Right kidney (tissue), 1 donor: Measurements from ENCODE around the gene METTL24.
"Not testable (repeated sequence)": the region's sequence is repeated elsewhere in the genome, so short reads cannot be mapped to it uniquely, and the experiment has no call there.

ENCODE experiments used
- DNase-seq: peaks from one replicate; pipeline ENCODE4 v3.0.0-alpha.2; 2016

The METTL24 gene

GRCh38 chr6:110266996-110267395 lies 91.2 kb downstream of the METTL24 start:
- no peak for DNase-seq

DNA sequence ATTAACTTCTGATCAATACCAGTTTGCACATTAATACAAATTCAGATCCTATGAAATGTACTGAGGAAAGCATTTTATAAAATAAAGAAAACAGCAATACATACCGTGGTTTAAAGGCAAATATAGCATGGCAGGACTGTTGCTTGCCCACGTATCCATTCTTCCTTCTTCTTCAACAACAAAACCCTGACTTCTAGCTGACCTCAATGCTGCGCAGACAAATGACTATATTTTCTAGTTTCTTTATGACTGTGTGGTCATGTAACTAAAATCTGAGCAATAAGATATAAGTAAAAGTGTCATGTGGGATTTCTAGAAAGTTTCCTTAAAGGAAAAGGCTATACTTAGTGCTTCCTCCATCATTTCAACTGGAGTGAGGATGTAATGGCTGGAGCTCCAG lies 92.9 kb downstream of the METTL24 start:
- DNase-seq = no peak

- DNase-seq = no peak
These were observed 101.8 kb downstream of the METTL24 start for GRCh38 chr6:110256366-110256765.

DNA sequence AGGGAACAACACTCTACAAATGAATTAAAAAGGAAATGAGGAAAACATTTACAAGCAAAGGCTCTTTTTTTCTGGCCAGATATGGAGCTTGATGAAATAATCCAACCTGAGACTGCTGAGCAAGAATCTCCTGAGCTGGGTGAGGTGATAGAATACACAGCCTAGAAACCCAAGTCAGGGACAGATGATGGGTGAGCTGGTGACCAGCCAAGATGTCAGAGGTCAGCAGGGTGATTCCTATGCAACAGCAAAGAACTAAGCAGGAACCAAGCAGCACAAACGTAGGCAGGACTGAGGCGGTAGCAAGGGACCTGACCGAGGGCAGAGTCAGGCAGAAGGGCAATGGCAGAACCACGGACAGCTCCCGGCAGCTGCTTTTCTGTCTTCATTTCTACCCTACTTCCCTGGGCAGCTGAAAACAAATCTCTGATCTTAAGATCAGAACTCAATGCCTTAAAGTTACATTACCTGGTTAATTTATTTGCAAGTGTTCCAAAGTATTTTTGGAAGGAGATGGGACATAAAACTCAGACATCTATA lies 102.9 kb downstream of the METTL24 start:
- peak; percentile 15 for DNase-seq

DNA sequence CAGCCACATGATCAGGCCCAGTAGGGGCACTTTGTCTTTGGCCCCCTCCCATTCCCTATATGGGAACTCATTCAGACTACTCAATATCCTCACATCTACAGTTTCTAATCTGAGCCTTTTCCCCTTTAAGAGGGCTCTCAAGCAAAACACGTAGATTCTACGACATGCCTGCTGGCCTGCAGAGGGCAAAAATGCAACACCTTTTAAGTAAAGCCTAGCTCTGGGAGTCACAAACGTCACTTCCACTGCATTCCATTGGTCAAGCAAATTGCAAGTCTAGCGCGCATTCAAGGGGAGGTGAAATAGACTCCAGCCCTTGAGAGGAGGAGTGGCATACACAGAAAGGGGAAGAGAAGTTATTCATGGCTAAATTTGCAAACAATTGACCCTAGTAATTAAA lies 107.3 kb downstream of the METTL24 start:
- DNase-seq = no peak

DNA sequence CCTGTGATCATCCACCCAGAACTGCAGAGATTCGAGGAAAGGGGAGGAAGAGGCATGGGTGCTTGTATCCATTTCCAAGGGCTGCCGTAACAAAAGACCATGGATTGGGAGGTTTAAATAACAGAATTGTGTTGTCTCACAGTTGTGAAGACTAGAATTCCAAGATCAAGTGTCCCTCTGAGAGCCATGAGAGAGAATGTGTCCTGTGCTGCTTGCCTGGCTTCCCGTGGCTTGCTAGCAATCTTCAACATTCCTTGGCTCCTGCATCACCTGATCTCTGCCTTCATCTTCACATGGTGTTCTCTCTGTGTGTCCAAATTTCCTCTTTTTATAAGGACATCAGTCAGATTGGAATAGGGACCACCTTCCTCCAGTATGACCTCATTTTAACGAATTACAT lies 108.1 kb downstream of the METTL24 start:
- no peak for DNase-seq

DNA sequence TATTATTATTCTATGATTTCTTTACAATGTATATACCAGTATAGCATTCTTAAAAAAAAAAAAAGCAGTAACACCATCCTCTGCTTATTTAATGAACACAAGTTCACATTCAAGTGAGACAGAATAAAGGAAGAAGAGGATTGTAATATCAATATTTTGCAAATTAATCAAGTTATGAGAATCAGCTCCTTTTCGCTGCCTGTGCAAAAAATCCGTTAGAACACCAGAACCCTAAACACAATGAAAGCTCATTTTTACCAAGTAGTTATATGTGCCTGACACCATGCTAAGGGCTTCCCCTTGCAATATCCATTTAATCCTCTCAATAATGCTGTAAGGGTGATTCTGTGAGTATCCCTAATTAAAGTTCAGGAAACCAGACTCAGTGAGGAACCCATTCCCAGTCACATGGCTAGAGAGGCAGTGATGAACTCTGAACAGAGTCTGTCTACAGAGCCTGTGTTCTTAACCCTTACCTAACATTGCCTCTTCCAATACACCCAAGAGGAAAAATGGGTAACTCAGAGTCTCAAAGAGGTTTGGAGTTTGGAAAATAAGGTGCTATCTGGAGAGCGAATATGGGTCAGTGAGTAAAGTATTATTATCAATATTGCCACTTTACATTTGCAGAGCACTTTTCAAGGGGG lies 111.1 kb downstream of the METTL24 start:
- DNase-seq = no peak

DNA sequence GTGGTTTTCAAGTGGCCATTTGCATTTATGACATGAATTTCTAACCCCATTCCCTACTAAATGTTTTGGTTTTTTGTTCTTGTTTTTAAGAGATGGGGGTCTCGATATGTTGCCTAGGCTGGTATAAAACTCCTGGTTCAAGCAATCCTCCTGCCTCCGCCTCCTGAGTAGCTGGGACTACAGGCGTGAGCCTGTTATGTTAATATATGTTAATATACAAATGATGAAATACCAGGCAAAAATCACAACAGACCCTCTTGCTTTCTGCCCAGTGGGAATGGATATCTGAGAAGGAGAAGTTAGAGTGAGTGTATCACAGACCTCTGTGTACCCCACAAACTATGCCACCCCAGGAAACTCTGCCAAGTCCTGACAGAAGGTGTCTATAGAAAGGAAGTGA lies 111.8 kb downstream of the METTL24 start:
- no peak for DNase-seq

- DNase-seq = not testable (repeated sequence)
These were observed 113.5 kb downstream of the METTL24 start for GRCh38 chr6:110244621-110245020.

DNA sequence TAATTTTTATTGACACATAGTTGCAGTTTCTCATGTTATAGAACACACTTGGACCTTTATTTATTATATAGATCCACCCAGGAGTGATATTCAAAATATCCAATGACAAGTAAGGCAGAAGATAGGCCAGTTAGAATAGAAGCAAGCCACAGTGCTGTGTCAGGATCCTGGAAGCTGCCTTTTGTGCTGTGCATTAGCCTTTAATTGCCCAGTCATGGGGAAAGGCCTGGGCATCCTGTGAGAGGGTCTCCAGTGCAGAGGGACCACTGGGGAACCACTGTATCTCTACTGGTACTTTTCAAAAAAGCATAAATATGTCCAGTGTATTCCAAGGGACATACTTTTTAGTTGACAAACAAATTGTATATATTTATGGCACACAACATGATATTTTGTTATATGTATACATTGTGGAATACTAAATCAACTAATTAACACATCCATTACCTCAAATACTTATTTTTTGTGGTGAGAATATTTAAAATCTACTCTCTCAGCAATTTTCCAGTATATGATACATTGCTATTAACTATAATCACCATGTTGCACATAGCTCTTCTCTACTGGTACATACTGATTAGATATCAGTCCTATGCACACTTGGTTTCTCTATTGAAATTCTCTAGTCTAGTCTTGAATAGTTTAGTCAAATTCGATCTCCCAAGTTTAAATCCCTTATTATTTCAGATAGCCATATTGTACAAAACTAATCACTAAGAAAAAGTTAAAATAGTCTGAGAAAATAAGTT lies 118.4 kb downstream of the METTL24 start:
- DNase-seq = no peak

DNA sequence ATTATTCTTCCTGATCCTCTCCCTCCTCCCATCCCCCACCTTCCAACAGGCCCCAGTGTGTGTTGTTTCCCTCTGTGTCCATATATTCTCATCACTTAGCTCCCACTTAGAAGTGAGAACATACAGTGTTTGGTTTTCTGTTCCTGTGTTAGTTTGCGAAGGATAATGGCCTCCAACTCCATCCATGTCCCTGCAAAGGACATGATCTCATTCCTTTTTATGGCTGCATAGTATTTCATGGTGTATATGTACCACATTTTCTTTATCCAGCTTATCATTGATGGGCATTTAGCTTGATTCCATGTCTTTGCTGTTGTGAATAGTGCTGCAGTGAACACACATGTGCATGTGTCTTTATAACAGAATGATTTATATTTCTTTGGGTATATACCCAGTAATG lies 122.1 kb downstream of the METTL24 start:
- DNase-seq = not testable (repeated sequence)

- DNase-seq = no peak
These were observed 124.3 kb downstream of the METTL24 start for GRCh38 chr6:110233770-110234374.

DNA sequence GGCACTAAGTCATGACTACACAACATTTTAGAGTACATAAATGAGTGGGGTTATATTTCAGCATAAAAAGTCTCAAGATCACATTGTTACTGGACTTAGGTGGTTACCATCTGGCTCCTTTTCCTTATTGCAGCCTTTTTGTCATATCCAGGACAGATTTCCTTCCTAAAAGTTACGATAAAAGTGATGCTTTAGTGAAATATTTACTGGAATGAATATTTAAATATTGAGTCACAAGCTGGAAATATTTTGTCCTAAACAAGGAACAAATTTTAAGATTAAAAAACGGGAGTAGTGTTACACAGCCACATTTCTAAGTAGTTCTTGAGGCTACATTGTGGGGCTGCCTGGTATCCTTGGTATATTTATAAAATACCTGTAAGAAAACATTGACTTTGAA lies 125.7 kb downstream of the METTL24 start:
- no peak for DNase-seq

- no peak for DNase-seq
These were observed 131.9 kb downstream of the METTL24 start for GRCh38 chr6:110226261-110226660.

GRCh38 chr6:110221738-110222137 lies 136.4 kb downstream of the METTL24 start:
- DNase-seq = no peak

DNA sequence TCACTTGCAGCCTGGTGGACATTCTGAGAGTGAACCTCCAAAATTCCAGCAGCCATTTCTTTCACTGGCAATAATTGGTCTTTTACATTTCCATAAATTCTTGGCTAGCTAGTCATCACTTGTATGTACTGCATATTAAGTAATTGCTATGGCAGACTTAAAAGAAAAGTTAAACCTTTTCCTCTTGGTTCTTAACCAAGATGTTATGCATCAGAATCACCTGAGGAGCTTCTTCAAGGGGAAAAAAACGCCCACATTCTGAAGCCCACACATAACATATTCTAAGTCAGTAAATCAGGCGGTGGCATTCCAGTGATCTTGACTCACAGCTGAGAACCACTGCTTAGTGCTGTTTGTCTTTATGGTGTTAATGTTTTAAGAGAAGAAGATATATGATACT lies 140.9 kb downstream of the METTL24 start:
- no peak for DNase-seq

- no peak for DNase-seq
These were observed 142.0 kb downstream of the METTL24 start for GRCh38 chr6:110216140-110216539.

DNA sequence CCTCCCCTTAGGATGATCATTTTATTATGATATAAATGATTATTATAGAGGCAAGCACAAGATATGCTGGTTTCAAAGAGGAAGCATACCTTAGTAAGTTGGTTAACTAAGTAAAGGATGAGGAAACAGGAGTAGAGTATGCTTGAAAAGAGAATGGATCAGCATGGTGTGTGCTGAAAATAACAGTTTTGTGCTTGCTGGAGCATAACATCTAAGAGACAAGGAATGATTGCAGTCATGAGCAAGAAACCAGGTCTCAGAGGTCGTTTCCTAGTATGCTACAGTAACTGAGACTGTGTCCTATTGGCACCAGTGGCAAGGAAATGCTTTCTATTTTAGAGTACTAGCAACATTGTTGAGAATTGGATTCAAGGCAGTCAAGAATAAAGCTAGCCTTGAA lies 143.8 kb downstream of the METTL24 start:
- no peak for DNase-seq

- DNase-seq = no peak
These were observed 146.4 kb downstream of the METTL24 start for GRCh38 chr6:110211753-110212152.

GRCh38 chr6:110207652-110208051 lies 150.5 kb downstream of the METTL24 start:
- no peak for DNase-seq

- no peak for DNase-seq
These were observed 156.8 kb downstream of the METTL24 start for GRCh38 chr6:110201151-110201884.

DNA sequence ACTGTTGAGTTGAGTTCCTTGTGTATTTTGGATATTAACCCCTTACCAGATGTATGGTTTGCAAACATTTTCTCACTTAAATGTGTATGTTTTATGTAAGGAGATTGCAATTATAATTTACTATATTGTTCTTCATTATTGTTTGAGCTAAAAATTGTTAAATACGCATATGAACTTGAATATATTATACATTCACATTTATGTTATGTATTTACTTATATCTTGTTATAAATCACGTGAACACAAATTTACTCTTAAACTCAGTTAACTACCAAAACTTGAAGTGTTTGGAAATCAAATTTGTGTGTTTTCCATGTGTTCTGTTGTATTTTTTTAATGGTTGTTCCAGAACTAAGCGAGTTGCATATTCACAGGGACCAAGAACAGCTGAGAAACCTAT lies 159.6 kb downstream of the METTL24 start:
- no peak for DNase-seq

DNA sequence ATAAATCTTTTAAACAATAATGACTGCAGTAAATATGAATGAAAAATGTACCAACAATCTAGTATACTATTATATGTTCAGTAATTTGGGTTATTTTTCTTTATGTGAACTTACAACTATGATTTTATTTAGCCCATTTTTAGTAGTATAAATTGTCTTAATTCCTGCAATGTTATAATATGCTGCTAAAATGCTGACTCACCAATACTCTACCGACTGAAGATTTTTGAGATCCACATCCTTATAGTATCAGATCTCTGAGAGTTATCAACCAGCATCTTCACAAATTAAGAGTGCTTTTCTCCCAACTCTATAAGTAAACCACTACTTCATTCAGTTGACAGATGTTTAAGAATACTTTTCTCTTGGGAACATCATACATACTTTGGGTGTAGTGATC lies 161.3 kb downstream of the METTL24 start:
- DNase-seq = no peak
